H9 (cell line): ENCODE measurements around the gene FOXN1. TPM values are rescaled to one million over a fixed set of nuclear protein-coding genes. Genes with fewer than 3 reads are reported as not detected.
"Not testable (repeated sequence)": the region's sequence is repeated elsewhere in the genome, so short reads cannot be mapped to it uniquely, and the experiment has no call there.

Experiments
- DNase-seq: peaks from one replicate; pipeline ENCODE4 v3.0.0-alpha.2; 2017
- H2AFZ ChIP-seq: one replicate; pipeline ENCODE4 v1.6.1; 2013; ENCODE audit warnings: mild to moderate bottlenecking, low read length, control low read depth, moderate library complexity
- H2AK5ac ChIP-seq: 2 replicates; pipeline ENCODE4 v1.6.1; 2013; ENCODE audit warnings: low read length, control low read depth, mixed read lengths; ENCODE audit not compliant: insufficient read length
- H2BK120ac ChIP-seq: one replicate; pipeline ENCODE4 v1.6.1; 2013; ENCODE audit warnings: low read depth, mild to moderate bottlenecking, low read length, control low read depth, inconsistent platforms; ENCODE audit not compliant: poor library complexity, severe bottlenecking
- H2BK12ac ChIP-seq: 2 replicates; pipeline ENCODE4 v1.6.1; 2013; ENCODE audit warnings: low read length, control low read depth, mixed read lengths, low read depth; ENCODE audit not compliant: insufficient read length
- H2BK15ac ChIP-seq: 2 replicates; pipeline ENCODE4 v1.6.1; 2013; ENCODE audit warnings: low read depth, low read length, control low read depth
- H2BK20ac ChIP-seq: one replicate; pipeline ENCODE4 v1.6.1; 2013; ENCODE audit warnings: low read depth, mild to moderate bottlenecking, low read length, control low read depth, inconsistent platforms; ENCODE audit not compliant: poor library complexity, severe bottlenecking
- H2BK5ac ChIP-seq: 2 replicates; pipeline ENCODE4 v1.6.1; 2013; ENCODE audit warnings: low read length, control low read depth, mixed read lengths; ENCODE audit not compliant: insufficient read length
- H3K14ac ChIP-seq: 2 replicates; pipeline ENCODE4 v1.6.1; 2013; ENCODE audit warnings: low read length, control low read depth; ENCODE audit not compliant: insufficient read depth
- H3K18ac ChIP-seq: 2 replicates; pipeline ENCODE4 v1.6.1; 2013; ENCODE audit warnings: low read depth, mild to moderate bottlenecking, mixed read lengths, low read length, control low read depth; ENCODE audit not compliant: insufficient read length
- H3K23ac ChIP-seq: 2 replicates; pipeline ENCODE4 v1.6.1; 2013; ENCODE audit warnings: low read length, control low read depth, mixed read lengths, low read depth; ENCODE audit not compliant: insufficient read length
- H3K23me2 ChIP-seq: 2 replicates; pipeline ENCODE4 v1.6.1; 2013; ENCODE audit warnings: low read depth, mild to moderate bottlenecking, mixed read lengths, low read length, control low read depth; ENCODE audit not compliant: insufficient read length, poor library complexity, severe bottlenecking
- H3K27ac ChIP-seq: 2 replicates; pipeline ENCODE4 v1.5.1; 2013; ENCODE audit warnings: low read length, control low read depth, mixed read lengths, low read depth; ENCODE audit not compliant: insufficient read length
- H3K27me3 ChIP-seq: 2 replicates; pipeline ENCODE4 v1.6.1; 2013; ENCODE audit warnings: low read length, control low read depth, inconsistent platforms; ENCODE audit not compliant: insufficient read depth
- H3K4ac ChIP-seq: 2 replicates; pipeline ENCODE4 v1.6.1; 2013; ENCODE audit warnings: low read depth, mild to moderate bottlenecking, control low read depth, inconsistent platforms, low read length, moderate library complexity
- H3K4me1 ChIP-seq: 2 replicates; pipeline ENCODE4 v1.6.1; 2013; ENCODE audit warnings: low read length, control low read depth, inconsistent platforms; ENCODE audit not compliant: insufficient read depth
- H3K4me2 ChIP-seq: 2 replicates; pipeline ENCODE4 v1.6.1; 2013; ENCODE audit warnings: low read length, control low read depth, mixed read lengths; ENCODE audit not compliant: insufficient read length, insufficient read depth
- H3K56ac ChIP-seq: 2 replicates; pipeline ENCODE4 v1.6.1; 2013; ENCODE audit warnings: low read depth, mild to moderate bottlenecking, mixed read lengths, low read length, control low read depth; ENCODE audit not compliant: insufficient read length
- H3K79me1 ChIP-seq: 2 replicates; pipeline ENCODE4 v1.6.1; 2013; ENCODE audit warnings: low read depth, mild to moderate bottlenecking, moderate library complexity, low read length, control low read depth, inconsistent platforms; ENCODE audit not compliant: insufficient read depth, poor library complexity, severe bottlenecking
- H3K79me2 ChIP-seq: 2 replicates; pipeline ENCODE4 v1.6.1; 2013; ENCODE audit warnings: low read length, control low read depth, inconsistent platforms; ENCODE audit not compliant: insufficient read depth
- H3K9ac ChIP-seq: 2 replicates; pipeline ENCODE4 v1.6.1; 2013; ENCODE audit warnings: low read length, control low read depth, mixed read lengths; ENCODE audit not compliant: insufficient read length; ENCODE audit errors: extremely low read depth
- H3K9me3 ChIP-seq: one replicate; pipeline ENCODE4 v1.6.1; 2013; ENCODE audit warnings: low read depth, low read length, inconsistent platforms; ENCODE audit not compliant: control insufficient read depth
- H3T11ph ChIP-seq: one replicate; pipeline ENCODE4 v1.6.1; 2013; ENCODE audit warnings: mild to moderate bottlenecking, low read length, control low read depth, inconsistent platforms
- H4K20me1 ChIP-seq: one replicate; pipeline ENCODE4 v1.6.1; 2013; ENCODE audit not compliant: control insufficient read depth, insufficient read length, insufficient read depth
- H4K5ac ChIP-seq: 2 replicates; pipeline ENCODE4 v1.6.1; 2013; ENCODE audit warnings: low read depth, mild to moderate bottlenecking, mixed read lengths, low read length, control low read depth; ENCODE audit not compliant: insufficient read length
- H4K8ac ChIP-seq: replicated peaks from 2 replicates; pipeline ENCODE4 v1.6.1; 2013; ENCODE audit warnings: low read length, control low read depth, mixed read lengths, low read depth; ENCODE audit not compliant: insufficient read length
- H4K91ac ChIP-seq: 2 replicates; pipeline ENCODE4 v1.6.1; 2013; ENCODE audit warnings: low read depth, mild to moderate bottlenecking, moderate library complexity, mixed read lengths, low read length, control low read depth; ENCODE audit not compliant: insufficient read length
- H3K27ac Mint-ChIP-seq, 3 experiments: 2 replicates in 2 of 3; 3 replicates in 1 of 3; pipeline ENCODE4 v1.8.0; 2020 to 2021; ENCODE audit warnings: mixed read lengths in 3 of 3, mild to moderate bottlenecking in 1 of 3, moderate library complexity in 1 of 3
- H3K27me3 Mint-ChIP-seq: 2 replicates; pipeline ENCODE4 v1.8.0; 2021; ENCODE audit warnings: low read depth, mild to moderate bottlenecking, moderate library complexity, mixed read lengths
- H3K36me3 Mint-ChIP-seq, 3 experiments: 2 replicates in 2 of 3; 3 replicates in 1 of 3; pipeline ENCODE4 v1.8.0; 2020 to 2021; ENCODE audit warnings: low read depth in 3 of 3, mixed read lengths in 3 of 3; ENCODE audit not compliant: insufficient read depth in 1 of 3
- H3K4me1 Mint-ChIP-seq, 2 experiments: 2 replicates each; pipeline ENCODE4 v1.8.0; 2020; ENCODE audit warnings: mixed read lengths in 2 of 2
- H3K4me3 Mint-ChIP-seq, 2 experiments: 2 replicates in 1 of 2; 3 replicates in 1 of 2; pipeline ENCODE4 v1.8.0; 2020 to 2021; ENCODE audit warnings: mild to moderate bottlenecking in 2 of 2, mixed read lengths in 2 of 2, moderate library complexity in 1 of 2
- H3K9me3 Mint-ChIP-seq, 2 experiments: 2 replicates in 1 of 2; 3 replicates in 1 of 2; pipeline ENCODE4 v1.8.0; 2020; ENCODE audit warnings: mild to moderate bottlenecking in 2 of 2, mixed read lengths in 2 of 2, moderate library complexity in 1 of 2
- CTCF ChIP-seq: fragments of 200-600 bp; sonication (generic); conservative IDR thresholded peaks from 3 replicates; pipeline ENCODE4 v1.8.0; 2021; ENCODE audit warnings: antibody characterized with exemption, mild to moderate bottlenecking
- WGBS: extraction: QIAGEN DNeasy Blood & Tissue Kit; methylation state at CpG from one replicate; pipeline ENCODE4 v1.1.7; 2013; ENCODE audit warnings: missing lambda C conversion rate, low lambda C conversion rate, mixed read lengths; ENCODE audit not compliant: insufficient read length; ENCODE audit errors: extremely low coverage; 5-methylcytosine and 5-hydroxymethylcytosine counted together
- total RNA-seq: library from RNA; stranded (reverse); gene quantifications from 2 replicates; pipeline ENCODE4 v1.2.1, GENCODE V29; 2021

Gene FOXN1
- total RNA-seq, 1 experiment from 2014 or later = not detected

- Mint-ChIP-seq H3K4me1 (peaks cover 5 to 19% of the 10 kb centered on the region in 2 experiments), H3K36me3 (no peaks in the 10 kb centered on the region), H3K9me3 (no peaks in the 10 kb centered on the region; a peak in 2 of 5 replicates), H3K27ac (no peak overlapping the region), H3K27me3 (peaks cover 7% of the 10 kb centered on the region), H3K4me3 (no peak overlapping the region; a peak in 1 of 5 replicates)
- H2BK12ac ChIP-seq = no peak overlapping the region
- H3K79me1 ChIP-seq = no peaks in the 10 kb centered on the region
- no peak overlapping the region for H3K9ac ChIP-seq
- H2BK120ac ChIP-seq = no peak overlapping the region
- no peaks in the 10 kb centered on the region for H4K20me1 ChIP-seq
- H3K79me2 ChIP-seq = no peaks in the 10 kb centered on the region
- no peak overlapping the region for H3T11ph ChIP-seq
- no peak overlapping the region for H3K14ac ChIP-seq
- no peak overlapping the region for H2BK15ac ChIP-seq
- no peak overlapping the region for H4K91ac ChIP-seq
- no peak overlapping the region for H3K56ac ChIP-seq
- H4K5ac ChIP-seq = no peak overlapping the region
- H3K18ac ChIP-seq = no peak overlapping the region
- no peak overlapping the region for H2AK5ac ChIP-seq
- no peak overlapping the region for H2BK5ac ChIP-seq
- no peak overlapping the region for H3K4ac ChIP-seq
- WGBS = no CpG with 5 or more reads among the region's 21 CpGs
- no peak overlapping the region for H3K27ac ChIP-seq
- no peaks in the 10 kb centered on the region for H3K4me1 ChIP-seq
- no peak overlapping the region for H2AFZ ChIP-seq
- TF ChIP-seq CTCF = no peak
- no peak overlapping the region for H4K8ac ChIP-seq
- H2BK20ac ChIP-seq = no peak overlapping the region
- no peak overlapping the region for H3K4me2 ChIP-seq
- no peak overlapping the region for H3K23ac ChIP-seq
- no peaks in the 10 kb centered on the region for H3K23me2 ChIP-seq
- H3K9me3 ChIP-seq = no peaks in the 10 kb centered on the region
- H3K27me3 ChIP-seq = no peaks in the 10 kb centered on the region
- peak; percentile 77 for DNase-seq
These were observed 15.3 kb downstream of the FOXN1 start for GRCh38 chr17:28521311-28522085.

GRCh38 chr17:28522281-28522680, 16.1 kb downstream of the FOXN1 start:
- DNase-seq = not testable (repeated sequence)

More at GRCh38 chr17:28522281-28522680, 16.1 kb downstream of the FOXN1 start:
- H3K9ac ChIP-seq, H3K4me2 ChIP-seq, H2BK12ac ChIP-seq, H2BK120ac ChIP-seq, H4K91ac ChIP-seq, H3K23me2 ChIP-seq, H3K27ac ChIP-seq, H2BK5ac ChIP-seq, H3K79me2 ChIP-seq, H3K9me3 ChIP-seq, H3K27me3 Mint-ChIP-seq, H3K36me3 Mint-ChIP-seq, H3K79me1 ChIP-seq, H3K23ac ChIP-seq, H2BK20ac ChIP-seq, H4K8ac ChIP-seq, H3K18ac ChIP-seq, H3T11ph ChIP-seq, H3K4me1 ChIP-seq, H4K5ac ChIP-seq, H4K20me1 ChIP-seq, H3K14ac ChIP-seq, H2AFZ ChIP-seq, H3K4ac ChIP-seq, H2AK5ac ChIP-seq, H3K56ac ChIP-seq, H3K4me3 Mint-ChIP-seq, H3K9me3 Mint-ChIP-seq, H3K27ac Mint-ChIP-seq, H2BK15ac ChIP-seq, H3K27me3 ChIP-seq: not testable (repeated sequence)
- WGBS = no CpG with 5 or more reads among the region's 4 CpGs
- H3K4me1 Mint-ChIP-seq = peaks cover 5 to 21% of the 10 kb centered on the region in 2 experiments
